ENCODE measurements around the gene CHAD.

GRCh38 chr17:50466371-50467113 is 2.1 kb downstream of the CHAD start:
- no peak for TF ChIP-seq CTCF (IDR thresholded peaks at IDR 0.05)
- no peak for TF ChIP-seq POLR2AphosphoS5 (IDR thresholded peaks at IDR 0.05)
- TF ChIP-seq POLR2A (IDR thresholded peaks at IDR 0.05) = no peak
